Heart left ventricle (tissue), 13 donors: ENCODE results near the gene LSM4.

ENCODE experiments used
- POLR2A ChIP-seq, 2 donors: fragments of 450-650 bp; IDR thresholded peaks; one replicate each; pipeline ENCODE4 v1.6.1; 2017; ENCODE audit warnings: antibody characterized with exemption in 2 of 2, mild to moderate bottlenecking in 2 of 2, moderate library complexity in 2 of 2
- TF ChIP-seq, protein P1 (sequence below), 12 donors: fragments of 200-600 bp; sonication (generic) in 4 of 12; IDR thresholded peaks; one replicate each; pipeline versions ENCODE4 v1.5.0 to v1.8.0; 2018 to 2022; ENCODE audit warnings: antibody characterized with exemption in 12 of 12, mild to moderate bottlenecking in 5 of 12
- donor health status: ischemic (EF 13 %, LVEDD 7.1; RV severe dilation, severe dysfunction).
- donor health status: DM: no; HTN: yes; CAD: no.
- donor health status: DM: no; HTN: no; CAD: no.
- donor health status: ischemic (EF 25% LVEDD 6.9; RV normal size, moderate dysfunction).
- donor health status: ischemic (EF 25% LVEDD 5.7; RV mildly dilated, moderate dysfunction).
- donor health status: ischemic (EF 35%, LVEDD 5.7; RV mildly dilated, moderate dysfunction).
- donor health status: nonischemic (EF 11% LVEDD 7.7; RV severe dilation, severe dysfunction).
- donor health status: DM: yes; HTN: yes; CAD: no.
- donor health status: PGD.
- donor health status: ischemic (EF 29% LVEDD 5.4; RV normal size, mild dysfunction).
- donor health status: nonischemic (EF 23%, LVEDD 6.1; RV moderate dilation, normal function).

- TF ChIP-seq, protein P1, sequence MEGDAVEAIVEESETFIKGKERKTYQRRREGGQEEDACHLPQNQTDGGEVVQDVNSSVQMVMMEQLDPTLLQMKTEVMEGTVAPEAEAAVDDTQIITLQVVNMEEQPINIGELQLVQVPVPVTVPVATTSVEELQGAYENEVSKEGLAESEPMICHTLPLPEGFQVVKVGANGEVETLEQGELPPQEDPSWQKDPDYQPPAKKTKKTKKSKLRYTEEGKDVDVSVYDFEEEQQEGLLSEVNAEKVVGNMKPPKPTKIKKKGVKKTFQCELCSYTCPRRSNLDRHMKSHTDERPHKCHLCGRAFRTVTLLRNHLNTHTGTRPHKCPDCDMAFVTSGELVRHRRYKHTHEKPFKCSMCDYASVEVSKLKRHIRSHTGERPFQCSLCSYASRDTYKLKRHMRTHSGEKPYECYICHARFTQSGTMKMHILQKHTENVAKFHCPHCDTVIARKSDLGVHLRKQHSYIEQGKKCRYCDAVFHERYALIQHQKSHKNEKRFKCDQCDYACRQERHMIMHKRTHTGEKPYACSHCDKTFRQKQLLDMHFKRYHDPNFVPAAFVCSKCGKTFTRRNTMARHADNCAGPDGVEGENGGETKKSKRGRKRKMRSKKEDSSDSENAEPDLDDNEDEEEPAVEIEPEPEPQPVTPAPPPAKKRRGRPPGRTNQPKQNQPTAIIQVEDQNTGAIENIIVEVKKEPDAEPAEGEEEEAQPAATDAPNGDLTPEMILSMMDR (IDR thresholded peaks at IDR 0.05), result no peak
- peak in 1 of 2 donors; percentile 27 for TF ChIP-seq POLR2A (IDR thresholded peaks at IDR 0.05)
Observed at GRCh38 chr19:18300930-18301717, 21.8 kb downstream of the LSM4 start.
